Measurements from ENCODE around the gene CMTM3.

GRCh38 chr16:66568355-66568754, 36.1 kb upstream of the CMTM3 start:
- TF ChIP-seq, protein P1, sequence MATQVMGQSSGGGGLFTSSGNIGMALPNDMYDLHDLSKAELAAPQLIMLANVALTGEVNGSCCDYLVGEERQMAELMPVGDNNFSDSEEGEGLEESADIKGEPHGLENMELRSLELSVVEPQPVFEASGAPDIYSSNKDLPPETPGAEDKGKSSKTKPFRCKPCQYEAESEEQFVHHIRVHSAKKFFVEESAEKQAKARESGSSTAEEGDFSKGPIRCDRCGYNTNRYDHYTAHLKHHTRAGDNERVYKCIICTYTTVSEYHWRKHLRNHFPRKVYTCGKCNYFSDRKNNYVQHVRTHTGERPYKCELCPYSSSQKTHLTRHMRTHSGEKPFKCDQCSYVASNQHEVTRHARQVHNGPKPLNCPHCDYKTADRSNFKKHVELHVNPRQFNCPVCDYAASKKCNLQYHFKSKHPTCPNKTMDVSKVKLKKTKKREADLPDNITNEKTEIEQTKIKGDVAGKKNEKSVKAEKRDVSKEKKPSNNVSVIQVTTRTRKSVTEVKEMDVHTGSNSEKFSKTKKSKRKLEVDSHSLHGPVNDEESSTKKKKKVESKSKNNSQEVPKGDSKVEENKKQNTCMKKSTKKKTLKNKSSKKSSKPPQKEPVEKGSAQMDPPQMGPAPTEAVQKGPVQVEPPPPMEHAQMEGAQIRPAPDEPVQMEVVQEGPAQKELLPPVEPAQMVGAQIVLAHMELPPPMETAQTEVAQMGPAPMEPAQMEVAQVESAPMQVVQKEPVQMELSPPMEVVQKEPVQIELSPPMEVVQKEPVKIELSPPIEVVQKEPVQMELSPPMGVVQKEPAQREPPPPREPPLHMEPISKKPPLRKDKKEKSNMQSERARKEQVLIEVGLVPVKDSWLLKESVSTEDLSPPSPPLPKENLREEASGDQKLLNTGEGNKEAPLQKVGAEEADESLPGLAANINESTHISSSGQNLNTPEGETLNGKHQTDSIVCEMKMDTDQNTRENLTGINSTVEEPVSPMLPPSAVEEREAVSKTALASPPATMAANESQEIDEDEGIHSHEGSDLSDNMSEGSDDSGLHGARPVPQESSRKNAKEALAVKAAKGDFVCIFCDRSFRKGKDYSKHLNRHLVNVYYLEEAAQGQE (IDR thresholded peaks at IDR 0.05; ENCODE audit: low read depth): no peak
- no peak for TF ChIP-seq EZH2 (IDR thresholded peaks at IDR 0.05)
- no peak for TF ChIP-seq EGR1 (IDR thresholded peaks at IDR 0.05; ENCODE audit: low read depth)
- no peak for TF ChIP-seq CTCF (IDR thresholded peaks at IDR 0.05 in 2 of 3, conservative IDR thresholded peaks at IDR 0.05 in 1 of 3; ENCODE audit: borderline replicate concordance in 1 of 3, insufficient read depth in 1 of 3, low read depth in 2 of 3, low read length in 2 of 3)
- TF ChIP-seq POLR2A (IDR thresholded peaks at IDR 0.05; ENCODE audit: borderline replicate concordance, extremely low read depth, insufficient read depth, insufficient read length): no peak
- TF ChIP-seq, protein P2, sequence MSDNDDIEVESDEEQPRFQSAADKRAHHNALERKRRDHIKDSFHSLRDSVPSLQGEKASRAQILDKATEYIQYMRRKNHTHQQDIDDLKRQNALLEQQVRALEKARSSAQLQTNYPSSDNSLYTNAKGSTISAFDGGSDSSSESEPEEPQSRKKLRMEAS (IDR thresholded peaks at IDR 0.05): no peak

All from HCT116 (cell line).